C4-2B (cell line): ENCODE data around the gene RAB11FIP4.

ENCODE experiments used
- CTCF ChIP-seq: fragments of 450-650 bp; conservative IDR thresholded peaks from 2 replicates; pipeline ENCODE4 v1.5.1; 2017; ENCODE audit warnings: mild to moderate bottlenecking
- ZFX ChIP-seq: fragments of 450-650 bp; IDR thresholded peaks from 2 replicates; pipeline ENCODE4 v1.6.1; 2017

GRCh38 chr17:31480904-31481782 lies 89.7 kb downstream of the RAB11FIP4 start:
- no peak for TF ChIP-seq CTCF
- no peak for TF ChIP-seq ZFX
